ENCODE results near the gene TNFAIP6. TPM values are rescaled to one million over a fixed set of nuclear protein-coding genes. Genes with fewer than 3 reads are reported as not detected.
A peak's percentile ranks its signal among the peaks of the same experiment; 100 is the strongest.

TNFAIP6 gene
- total and polyA plus RNA-seq, 3 experiments from 2014 or later: not detected

DNA sequence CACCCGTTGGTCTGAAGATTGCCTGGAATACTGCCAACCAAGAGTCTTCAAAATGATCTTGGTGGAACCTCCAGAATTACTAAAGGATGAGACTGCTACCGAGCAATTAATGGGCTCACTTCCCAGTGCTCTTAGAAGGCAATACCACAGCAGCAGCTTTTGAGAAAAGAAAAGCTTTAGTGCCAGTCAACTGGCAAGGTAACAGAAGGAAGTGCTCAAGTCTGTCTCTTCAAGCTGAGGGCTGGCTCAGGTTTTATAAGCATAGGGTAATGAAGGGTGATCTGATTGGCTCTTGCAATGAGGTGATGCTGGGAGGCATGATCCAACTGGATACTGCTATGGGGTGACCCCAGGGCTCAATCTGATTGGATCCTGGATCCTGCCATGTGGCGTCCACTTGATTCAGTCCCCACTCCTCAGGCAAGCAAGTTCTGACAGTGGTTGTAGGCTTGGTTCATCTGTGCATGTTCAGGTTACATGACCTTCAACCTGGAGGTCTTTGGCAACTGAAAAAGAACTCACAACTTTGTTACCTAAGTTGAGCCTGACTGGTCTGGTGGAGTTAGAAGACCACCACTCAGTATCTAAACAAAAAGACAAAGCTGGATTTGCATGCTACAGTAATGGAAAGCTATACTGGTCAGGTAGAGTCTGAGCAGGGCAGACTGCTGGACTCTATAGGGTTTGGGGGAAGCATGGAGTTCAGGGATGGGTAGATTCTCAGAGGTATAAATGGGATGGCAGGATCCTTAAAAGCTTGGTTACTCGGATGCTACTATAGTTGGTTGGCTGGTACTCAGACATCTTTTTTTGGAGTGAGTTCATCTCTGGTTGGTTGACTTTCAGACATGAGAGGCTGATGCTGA lies 38.4 kb downstream of the TNFAIP6 start:
- Histone ChIP-seq H3K27me3 (ENCODE audit: insufficient read depth, low read length, poor library complexity, severe bottlenecking) (no peaks in the 10 kb centered on the region), H3K4me3 (ENCODE audit: low read length) (no peak overlapping the region), H3K36me3 (ENCODE audit: insufficient read depth, low read length) (no peaks in the 10 kb centered on the region), H3K4me1 (ENCODE audit: insufficient read depth, low read length) (no peaks in the 10 kb centered on the region), H3K9me3 (ENCODE audit: low read length) (no peaks in the 10 kb centered on the region), H3K27ac (ENCODE audit: low read depth, low read length) (no peak overlapping the region)
- ChIA-PET CTCF (no interaction called here), POLR2A (interaction anchor here (0.5 kb wide), 1 partner anchor 145 kb away, joined by 3 read pairs; no protein-coding TSS in a partner anchor)
- peaks cover 0 to 4% (median 1%) of the 10 kb centered on the region in 5 donors for H3K9me3 Mint-ChIP-seq
- no peak for DNase-seq
- no peaks in the 10 kb centered on the region for H3K36me3 Mint-ChIP-seq
- no peaks in the 10 kb centered on the region for H3K4me1 Mint-ChIP-seq
- peaks cover 10 to 14% of the 10 kb centered on the region in 2 donors for H3K27me3 Mint-ChIP-seq
- peak overlapping the region in 1 of 8 donors; percentile 14 for H3K27ac Mint-ChIP-seq
- no peak overlapping the region for H3K4me3 Mint-ChIP-seq

DNA sequence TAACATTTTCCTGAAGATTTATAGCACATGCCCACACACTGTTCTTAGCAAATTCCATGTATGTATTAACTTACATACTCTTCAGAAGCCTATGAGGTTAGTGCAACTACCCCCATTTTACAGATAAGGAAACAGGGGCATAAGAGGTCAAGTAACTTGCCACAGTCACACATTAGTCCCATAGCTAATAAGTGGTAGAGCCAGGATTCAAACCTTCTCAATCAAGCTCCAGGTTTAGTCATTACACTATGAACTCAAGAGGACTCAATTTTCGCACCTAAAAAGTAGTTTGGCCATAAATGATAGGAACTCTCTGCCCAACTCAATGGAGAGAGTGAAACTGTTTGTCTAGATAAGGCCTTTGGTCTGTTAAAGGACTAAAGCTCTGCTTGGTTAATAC lies 42.6 kb downstream of the TNFAIP6 start:
- POLR2A ChIA-PET: no interaction called here
- no peak overlapping the region for H3K27ac Mint-ChIP-seq
- CTCF ChIA-PET: no interaction called here

DNA sequence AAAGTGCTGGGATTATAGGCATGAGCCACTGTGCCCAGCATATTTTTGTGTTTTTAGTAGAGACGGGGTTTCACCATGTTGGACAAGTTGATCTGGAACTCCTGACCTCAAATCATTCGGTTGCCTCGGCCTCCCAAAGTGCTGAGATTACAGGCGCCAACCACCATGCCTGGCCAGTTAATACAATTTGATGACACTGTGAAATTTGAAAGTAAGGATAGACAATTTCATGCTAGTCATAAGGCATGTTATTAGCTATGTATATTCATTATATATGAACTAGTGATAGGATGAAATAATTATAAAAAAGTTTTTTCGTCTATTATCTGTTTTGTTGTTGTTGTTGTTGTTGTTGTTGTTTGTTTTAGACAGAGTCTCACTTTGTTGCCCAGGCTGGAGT lies 43.8 kb downstream of the TNFAIP6 start:
- Histone ChIP-seq H3K4me1 (ENCODE audit: insufficient read depth, low read length) (no peaks in the 10 kb centered on the region), H3K27me3 (ENCODE audit: insufficient read depth, low read length, poor library complexity, severe bottlenecking) (no peaks in the 10 kb centered on the region), H3K27ac (ENCODE audit: low read depth, low read length) (no peak overlapping the region), H3K36me3 (ENCODE audit: insufficient read depth, low read length) (no peaks in the 10 kb centered on the region), H3K9me3 (ENCODE audit: low read length) (no peaks in the 10 kb centered on the region), H3K4me3 (ENCODE audit: low read length) (no peak overlapping the region)
- no peaks in the 10 kb centered on the region for H3K4me1 Mint-ChIP-seq
- ChIA-PET CTCF (no interaction called here), POLR2A (no interaction called here)
- no peak for DNase-seq
- no peaks in the 10 kb centered on the region for H3K36me3 Mint-ChIP-seq
- H3K27me3 Mint-ChIP-seq: peaks cover 0 to 2% of the 10 kb centered on the region in 2 donors
- no peaks in the 10 kb centered on the region for H3K9me3 Mint-ChIP-seq
- H3K4me3 Mint-ChIP-seq: no peak overlapping the region
- H3K27ac Mint-ChIP-seq: no peak overlapping the region

More for the DNA sequence above, 42.6 kb downstream of the TNFAIP6 start:
- Histone ChIP-seq H3K4me3 (ENCODE audit: low read length) (no peak overlapping the region), H3K36me3 (ENCODE audit: insufficient read depth, low read length) (no peaks in the 10 kb centered on the region), H3K27ac (ENCODE audit: low read depth, low read length) (no peak overlapping the region), H3K9me3 (ENCODE audit: low read length) (no peaks in the 10 kb centered on the region), H3K27me3 (ENCODE audit: insufficient read depth, low read length, poor library complexity, severe bottlenecking) (no peaks in the 10 kb centered on the region), H3K4me1 (ENCODE audit: insufficient read depth, low read length) (no peaks in the 10 kb centered on the region)
- no peak for DNase-seq
- Mint-ChIP-seq H3K27me3 (peaks cover 0 to 2% of the 10 kb centered on the region in 2 donors), H3K4me1 (no peaks in the 10 kb centered on the region), H3K4me3 (no peak overlapping the region), H3K36me3 (no peaks in the 10 kb centered on the region), H3K9me3 (no peaks in the 10 kb centered on the region)

GRCh38 chr2:151403914-151404313 lies 46.5 kb downstream of the TNFAIP6 start:
- H3K27me3 Mint-ChIP-seq: no peaks in the 10 kb centered on the region
- H3K36me3 ChIP-seq (ENCODE audit: insufficient read depth, low read length): no peaks in the 10 kb centered on the region
- H3K4me1 Mint-ChIP-seq: peaks cover 0 to 3% (median 0%) of the 10 kb centered on the region in 3 donors
- POLR2A ChIA-PET: interaction anchor here (0.6 kb wide), 1 partner anchor 24 kb away, joined by 5 read pairs; no protein-coding TSS in a partner anchor
- no peak for DNase-seq
- H3K4me3 ChIP-seq (ENCODE audit: low read length): no peak overlapping the region
- H3K27me3 ChIP-seq (ENCODE audit: insufficient read depth, low read length, poor library complexity, severe bottlenecking): no peaks in the 10 kb centered on the region
- CTCF ChIA-PET: no interaction called here
- no peaks in the 10 kb centered on the region for H3K4me1 ChIP-seq (ENCODE audit: insufficient read depth, low read length)
- no peak overlapping the region for H3K4me3 Mint-ChIP-seq
- no peaks in the 10 kb centered on the region for H3K9me3 Mint-ChIP-seq
- H3K9me3 ChIP-seq (ENCODE audit: low read length): no peaks in the 10 kb centered on the region
- no peaks in the 10 kb centered on the region for H3K36me3 Mint-ChIP-seq
- H3K27ac Mint-ChIP-seq: no peak overlapping the region
- no peak overlapping the region for H3K27ac ChIP-seq (ENCODE audit: low read depth, low read length)

DNA sequence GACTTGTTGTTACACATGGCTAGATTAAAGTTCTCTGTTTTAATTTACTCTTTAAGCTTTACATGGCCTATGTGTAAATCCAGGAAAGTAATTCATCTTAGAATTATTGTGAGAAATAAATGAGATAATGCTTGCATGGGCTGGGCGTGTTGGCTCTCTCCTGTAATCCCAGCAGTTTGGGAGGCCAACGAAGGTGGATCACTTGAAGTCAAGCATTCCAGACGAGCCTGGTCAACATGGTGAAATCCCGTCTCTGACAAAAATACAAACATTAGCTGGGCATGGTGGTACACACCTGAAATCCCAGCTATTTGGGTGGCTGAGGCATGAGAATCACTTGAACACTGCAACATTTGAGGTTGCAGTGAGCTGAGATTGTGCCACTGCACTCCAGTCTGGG lies 48.0 kb downstream of the TNFAIP6 start:
- Histone ChIP-seq H3K4me3 (ENCODE audit: low read length) (no peak overlapping the region), H3K4me1 (ENCODE audit: insufficient read depth, low read length) (no peaks in the 10 kb centered on the region), H3K27me3 (ENCODE audit: insufficient read depth, low read length, poor library complexity, severe bottlenecking) (no peaks in the 10 kb centered on the region), H3K27ac (ENCODE audit: low read depth, low read length) (no peak overlapping the region), H3K9me3 (ENCODE audit: low read length) (no peaks in the 10 kb centered on the region), H3K36me3 (ENCODE audit: insufficient read depth, low read length) (no peaks in the 10 kb centered on the region)
- ChIA-PET CTCF (no interaction called here), POLR2A (no interaction called here)
- no peaks in the 10 kb centered on the region for H3K9me3 Mint-ChIP-seq
- no peak for DNase-seq
- peaks cover 0 to 9% (median 0%) of the 10 kb centered on the region in 3 donors for H3K36me3 Mint-ChIP-seq
- H3K4me1 Mint-ChIP-seq: peaks cover 5 to 10% (median 7%) of the 10 kb centered on the region in 3 donors
- no peak overlapping the region for H3K4me3 Mint-ChIP-seq
- no peaks in the 10 kb centered on the region for H3K27me3 Mint-ChIP-seq
- no peak overlapping the region for H3K27ac Mint-ChIP-seq

- no peaks in the 10 kb centered on the region for H3K9me3 Mint-ChIP-seq
- H3K4me1 Mint-ChIP-seq: peaks cover 19 to 27% (median 26%) of the 10 kb centered on the region in 3 donors
- ChIA-PET POLR2A (no interaction called here), CTCF (no interaction called here)
- peaks cover 0 to 17% (median 0%) of the 10 kb centered on the region in 3 donors for H3K36me3 Mint-ChIP-seq
- Histone ChIP-seq H3K36me3 (ENCODE audit: insufficient read depth, low read length) (no peaks in the 10 kb centered on the region), H3K27ac (ENCODE audit: low read depth, low read length) (no peak overlapping the region), H3K4me1 (ENCODE audit: insufficient read depth, low read length) (peaks cover 14% of the 10 kb centered on the region), H3K27me3 (ENCODE audit: insufficient read depth, low read length, poor library complexity, severe bottlenecking) (no peaks in the 10 kb centered on the region), H3K9me3 (ENCODE audit: low read length) (no peaks in the 10 kb centered on the region), H3K4me3 (ENCODE audit: low read length) (no peak overlapping the region)
- H3K27me3 Mint-ChIP-seq: no peaks in the 10 kb centered on the region
- H3K4me3 Mint-ChIP-seq: peak overlapping the region in 1 of 7 donors; percentile 52
- H3K27ac Mint-ChIP-seq: no peak overlapping the region
- no peak for DNase-seq
Measured at GRCh38 chr2:151407281-151407680, 49.9 kb downstream of the TNFAIP6 start.

- POLR2A ChIA-PET: interaction anchor here (0.6 to 0.7 kb wide), 2 partner anchors 146 to 949 kb away, joined by 3 to 5 read pairs; no protein-coding TSS in a partner anchor
- Mint-ChIP-seq H3K4me3 (peak overlapping the region; percentile 88 to 98 (median 95)), H3K36me3 (peaks cover 0 to 32% (median 2%) of the 10 kb centered on the region in 3 donors), H3K4me1 (peaks cover 25 to 40% (median 39%) of the 10 kb centered on the region in 3 donors), H3K9me3 (no peaks in the 10 kb centered on the region), H3K27ac (peak overlapping the region; percentile 85 to 95 (median 92)), H3K27me3 (no peaks in the 10 kb centered on the region)
- H3K4me1 ChIP-seq (ENCODE audit: insufficient read depth, low read length): peaks cover 14% of the 10 kb centered on the region
- H3K36me3 ChIP-seq (ENCODE audit: insufficient read depth, low read length): no peaks in the 10 kb centered on the region
- H3K9me3 ChIP-seq (ENCODE audit: low read length): no peaks in the 10 kb centered on the region
- peak overlapping the region; percentile 85 for H3K27ac ChIP-seq (ENCODE audit: low read depth, low read length)
- DNase-seq: no peak
- CTCF ChIA-PET: interaction anchor here (1.2 to 2.5 kb wide), 3 partner anchors 10 to 120 kb away, joined by 5 to 9 read pairs (median 6); partner anchors contain the start of gene NMI
- H3K27me3 ChIP-seq (ENCODE audit: insufficient read depth, low read length, poor library complexity, severe bottlenecking): no peaks in the 10 kb centered on the region
- peak overlapping the region; percentile 76 for H3K4me3 ChIP-seq (ENCODE audit: low read length)
Measured at GRCh38 chr2:151408788-151409600, 51.6 kb downstream of the TNFAIP6 start.

All from CD8-positive, alpha-beta memory T cell (primary cell).